ENCODE measurements around the gene LAMC1.

- TF ChIP-seq, protein P1, sequence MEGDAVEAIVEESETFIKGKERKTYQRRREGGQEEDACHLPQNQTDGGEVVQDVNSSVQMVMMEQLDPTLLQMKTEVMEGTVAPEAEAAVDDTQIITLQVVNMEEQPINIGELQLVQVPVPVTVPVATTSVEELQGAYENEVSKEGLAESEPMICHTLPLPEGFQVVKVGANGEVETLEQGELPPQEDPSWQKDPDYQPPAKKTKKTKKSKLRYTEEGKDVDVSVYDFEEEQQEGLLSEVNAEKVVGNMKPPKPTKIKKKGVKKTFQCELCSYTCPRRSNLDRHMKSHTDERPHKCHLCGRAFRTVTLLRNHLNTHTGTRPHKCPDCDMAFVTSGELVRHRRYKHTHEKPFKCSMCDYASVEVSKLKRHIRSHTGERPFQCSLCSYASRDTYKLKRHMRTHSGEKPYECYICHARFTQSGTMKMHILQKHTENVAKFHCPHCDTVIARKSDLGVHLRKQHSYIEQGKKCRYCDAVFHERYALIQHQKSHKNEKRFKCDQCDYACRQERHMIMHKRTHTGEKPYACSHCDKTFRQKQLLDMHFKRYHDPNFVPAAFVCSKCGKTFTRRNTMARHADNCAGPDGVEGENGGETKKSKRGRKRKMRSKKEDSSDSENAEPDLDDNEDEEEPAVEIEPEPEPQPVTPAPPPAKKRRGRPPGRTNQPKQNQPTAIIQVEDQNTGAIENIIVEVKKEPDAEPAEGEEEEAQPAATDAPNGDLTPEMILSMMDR (IDR thresholded peaks at IDR 0.05; ENCODE audit: poor library complexity, severe bottlenecking), result no peak
- TF ChIP-seq TAF1 (IDR thresholded peaks at IDR 0.05; ENCODE audit: low read depth) (no peak), EP300 (conservative IDR thresholded peaks at IDR 0.05; ENCODE audit: poor library complexity, severe bottlenecking) (no peak), POLR2AphosphoS5 (IDR thresholded peaks at IDR 0.05) (no peak), SMC3 (conservative IDR thresholded peaks at IDR 0.05; ENCODE audit: poor library complexity) (no peak), EZH2 (IDR thresholded peaks at IDR 0.05; ENCODE audit: borderline replicate concordance, insufficient read depth, low read length, poor library complexity, severe bottlenecking) (no peak)
- TF ChIP-seq, protein P2, sequence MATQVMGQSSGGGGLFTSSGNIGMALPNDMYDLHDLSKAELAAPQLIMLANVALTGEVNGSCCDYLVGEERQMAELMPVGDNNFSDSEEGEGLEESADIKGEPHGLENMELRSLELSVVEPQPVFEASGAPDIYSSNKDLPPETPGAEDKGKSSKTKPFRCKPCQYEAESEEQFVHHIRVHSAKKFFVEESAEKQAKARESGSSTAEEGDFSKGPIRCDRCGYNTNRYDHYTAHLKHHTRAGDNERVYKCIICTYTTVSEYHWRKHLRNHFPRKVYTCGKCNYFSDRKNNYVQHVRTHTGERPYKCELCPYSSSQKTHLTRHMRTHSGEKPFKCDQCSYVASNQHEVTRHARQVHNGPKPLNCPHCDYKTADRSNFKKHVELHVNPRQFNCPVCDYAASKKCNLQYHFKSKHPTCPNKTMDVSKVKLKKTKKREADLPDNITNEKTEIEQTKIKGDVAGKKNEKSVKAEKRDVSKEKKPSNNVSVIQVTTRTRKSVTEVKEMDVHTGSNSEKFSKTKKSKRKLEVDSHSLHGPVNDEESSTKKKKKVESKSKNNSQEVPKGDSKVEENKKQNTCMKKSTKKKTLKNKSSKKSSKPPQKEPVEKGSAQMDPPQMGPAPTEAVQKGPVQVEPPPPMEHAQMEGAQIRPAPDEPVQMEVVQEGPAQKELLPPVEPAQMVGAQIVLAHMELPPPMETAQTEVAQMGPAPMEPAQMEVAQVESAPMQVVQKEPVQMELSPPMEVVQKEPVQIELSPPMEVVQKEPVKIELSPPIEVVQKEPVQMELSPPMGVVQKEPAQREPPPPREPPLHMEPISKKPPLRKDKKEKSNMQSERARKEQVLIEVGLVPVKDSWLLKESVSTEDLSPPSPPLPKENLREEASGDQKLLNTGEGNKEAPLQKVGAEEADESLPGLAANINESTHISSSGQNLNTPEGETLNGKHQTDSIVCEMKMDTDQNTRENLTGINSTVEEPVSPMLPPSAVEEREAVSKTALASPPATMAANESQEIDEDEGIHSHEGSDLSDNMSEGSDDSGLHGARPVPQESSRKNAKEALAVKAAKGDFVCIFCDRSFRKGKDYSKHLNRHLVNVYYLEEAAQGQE (IDR thresholded peaks at IDR 0.05; ENCODE audit: borderline replicate concordance), result no peak
These were observed 124.5 kb downstream of the LAMC1 start for GRCh38 chr1:183147735-183148134.

Measured in neural cell (in vitro differentiated cells).